HG02588 (cell line): ENCODE results near the gene TCF12.
"Not testable (repeated sequence)": the region's sequence is repeated elsewhere in the genome, so short reads cannot be mapped to it uniquely, and the experiment has no call there.

Source experiments
- ATAC-seq: cut with Tn5 transposase; IDR thresholded peaks from one replicate; pipeline ENCODE4 v1.9.1; 2021; ENCODE audit warnings: mild to moderate bottlenecking, moderate library complexity; ENCODE audit not compliant: unreplicated experiment

TCF12 gene

GRCh38 chr15:57086857-57087427, 168.5 kb downstream of the TCF12 start:
- no peak for ATAC-seq

GRCh38 chr15:57089815-57090495, 171.5 kb downstream of the TCF12 start:
- no peak for ATAC-seq

GRCh38 chr15:57090496-57090859, 172.0 kb downstream of the TCF12 start:
- ATAC-seq, result no peak

GRCh38 chr15:57091636-57092035, 173.2 kb downstream of the TCF12 start:
- no peak for ATAC-seq

- no peak for ATAC-seq
Observed at GRCh38 chr15:57092252-57092651, 173.8 kb downstream of the TCF12 start.

GRCh38 chr15:57094321-57095257, 176.1 kb downstream of the TCF12 start:
- no peak for ATAC-seq

- no peak for ATAC-seq
Observed at GRCh38 chr15:57095896-57096295, 177.5 kb downstream of the TCF12 start.

GRCh38 chr15:57097246-57097645, 178.8 kb downstream of the TCF12 start:
- ATAC-seq, result no peak

GRCh38 chr15:57097919-57098543, 179.6 kb downstream of the TCF12 start:
- not testable (repeated sequence) for ATAC-seq

GRCh38 chr15:57098896-57099295, 180.5 kb downstream of the TCF12 start:
- no peak for ATAC-seq

- no peak for ATAC-seq
Observed at GRCh38 chr15:57100136-57100539, 181.7 kb downstream of the TCF12 start.

GRCh38 chr15:57102858-57103257, 184.4 kb downstream of the TCF12 start:
- no peak for ATAC-seq

- ATAC-seq, result no peak
Observed at GRCh38 chr15:57108296-57108695, 189.9 kb downstream of the TCF12 start.

GRCh38 chr15:57109005-57109404, 190.6 kb downstream of the TCF12 start:
- ATAC-seq, result no peak

- ATAC-seq, result no peak
Observed at GRCh38 chr15:57111002-57111401, 192.6 kb downstream of the TCF12 start.

- no peak for ATAC-seq
Observed at GRCh38 chr15:57112178-57112577, 193.7 kb downstream of the TCF12 start.

GRCh38 chr15:57114070-57114469, 195.6 kb downstream of the TCF12 start:
- no peak for ATAC-seq

- no peak for ATAC-seq
Observed at GRCh38 chr15:57118013-57118799, 199.8 kb downstream of the TCF12 start.

- ATAC-seq, result no peak
Observed at GRCh38 chr15:57122080-57122840, 203.8 kb downstream of the TCF12 start.

GRCh38 chr15:57124036-57124435, 205.6 kb downstream of the TCF12 start:
- ATAC-seq, result no peak
